NCI-H345 treated with DMSO at 0.1 percent for 48 hours (cell line): Measurements from ENCODE around the gene FUT1.
"Not testable (repeated sequence)": the region's sequence is repeated elsewhere in the genome, so short reads cannot be mapped to it uniquely, and the experiment has no call there.

ENCODE experiments used
- DNase-seq: peaks from one replicate; lab custom pipeline; 2025; ENCODE audit not compliant: unreplicated experiment; lab: John Stamatoyannopoulos, UW

The FUT1 gene

DNA sequence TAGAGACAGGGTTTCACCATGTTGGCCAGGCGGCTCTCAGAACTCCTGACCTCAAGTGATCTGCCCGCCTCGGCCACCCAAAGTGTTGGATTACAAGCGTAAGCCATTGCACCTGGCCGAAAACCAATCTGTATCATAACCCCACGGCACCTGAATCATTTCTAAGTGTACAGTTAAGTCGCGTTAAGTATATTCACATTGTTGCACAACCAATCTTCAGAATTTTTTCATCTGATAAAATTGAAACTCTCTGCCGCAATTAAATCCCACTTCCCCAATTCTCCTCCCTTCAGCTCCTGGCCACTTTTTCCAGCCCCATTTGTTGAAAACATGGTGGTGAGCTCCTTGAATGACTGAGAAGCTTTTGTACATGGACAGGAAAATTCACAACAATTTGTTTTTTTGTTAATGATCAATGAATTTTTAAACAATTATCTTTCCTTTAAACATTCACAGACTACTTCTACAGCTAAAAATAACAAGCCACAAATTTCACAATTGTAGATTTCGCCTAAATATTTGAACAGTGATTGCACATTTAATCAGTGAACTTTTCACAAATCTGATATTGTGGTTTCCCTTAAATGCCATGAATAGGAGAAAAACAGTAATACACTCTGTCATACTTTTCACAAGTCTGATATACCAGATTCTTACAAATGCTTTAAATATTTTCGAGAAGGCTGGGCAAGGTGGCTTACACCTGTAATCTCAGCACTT lies 16.7 kb upstream of the FUT1 start:
- no peak for DNase-seq

GRCh38 chr19:48768171-48768753 lies 15.8 kb upstream of the FUT1 start:
- DNase-seq = not testable (repeated sequence)

GRCh38 chr19:48765816-48766215 lies 13.4 kb upstream of the FUT1 start:
- DNase-seq = not testable (repeated sequence)

GRCh38 chr19:48760504-48761205 lies 8.2 kb upstream of the FUT1 start:
- no peak for DNase-seq

- DNase-seq = no peak
Observed at GRCh38 chr19:48757741-48758144, 5.3 kb upstream of the FUT1 start.

DNA sequence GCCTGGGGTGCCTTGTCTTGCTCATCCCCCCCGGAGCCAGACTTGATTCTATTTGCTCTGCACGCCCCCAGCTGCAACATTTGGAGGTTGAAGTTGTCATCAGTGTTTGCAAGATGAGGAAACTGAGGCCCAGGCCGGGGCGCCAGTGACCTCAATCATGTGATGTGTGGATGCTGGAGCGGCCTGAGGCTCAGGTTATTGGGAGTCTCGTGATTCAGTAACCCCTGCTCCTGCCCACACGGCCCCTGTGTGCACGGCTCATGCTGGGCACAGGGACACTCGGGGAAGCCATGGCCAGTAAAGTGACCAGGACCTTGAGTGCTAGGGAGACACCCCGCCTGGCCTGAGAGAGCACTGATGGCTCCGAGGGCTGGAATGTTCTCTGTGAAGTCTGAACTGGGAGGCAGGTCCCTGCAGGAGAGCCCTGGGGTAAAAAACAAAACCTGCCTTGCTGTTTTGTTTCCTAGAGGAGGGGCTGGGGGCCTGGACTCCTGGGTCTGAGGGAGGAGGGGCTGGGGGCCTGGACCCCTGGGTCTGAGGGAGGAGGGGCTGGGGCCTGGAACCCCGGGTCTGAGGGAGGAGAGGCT lies 4.7 kb upstream of the FUT1 start:
- DNase-seq = no peak

- DNase-seq = no peak
Observed at GRCh38 chr19:48756686-48757085, 4.2 kb upstream of the FUT1 start.

DNA sequence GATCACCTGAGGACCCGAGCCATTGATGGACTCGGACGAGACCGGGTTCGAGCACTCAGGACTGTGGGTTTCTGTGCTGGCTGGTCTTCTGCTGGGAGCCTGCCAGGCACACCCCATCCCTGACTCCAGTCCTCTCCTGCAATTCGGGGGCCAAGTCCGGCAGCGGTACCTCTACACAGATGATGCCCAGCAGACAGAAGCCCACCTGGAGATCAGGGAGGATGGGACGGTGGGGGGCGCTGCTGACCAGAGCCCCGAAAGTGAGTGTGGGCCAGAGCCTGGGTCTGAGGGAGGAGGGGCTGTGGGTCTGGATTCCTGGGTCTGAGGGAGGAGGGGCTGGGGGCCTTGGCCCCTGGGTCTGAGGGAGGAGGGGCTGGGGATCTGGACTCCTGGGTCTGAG lies 3.8 kb upstream of the FUT1 start:
- no peak for DNase-seq

DNA sequence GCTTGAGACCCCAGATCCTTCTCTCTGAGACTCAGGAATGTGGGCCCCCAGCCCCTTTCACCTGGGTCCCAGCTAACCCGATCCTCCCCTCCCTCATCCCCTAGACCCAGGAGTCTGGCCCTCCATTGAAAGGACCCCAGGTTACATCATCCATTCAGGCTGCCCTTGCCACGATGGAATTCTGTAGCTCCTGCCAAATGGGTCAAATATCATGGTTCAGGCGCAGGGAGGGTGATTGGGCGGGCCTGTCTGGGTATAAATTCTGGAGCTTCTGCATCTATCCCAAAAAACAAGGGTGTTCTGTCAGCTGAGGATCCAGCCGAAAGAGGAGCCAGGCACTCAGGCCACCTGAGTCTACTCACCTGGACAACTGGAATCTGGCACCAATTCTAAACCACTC lies 3.3 kb upstream of the FUT1 start:
- no peak for DNase-seq

DNA sequence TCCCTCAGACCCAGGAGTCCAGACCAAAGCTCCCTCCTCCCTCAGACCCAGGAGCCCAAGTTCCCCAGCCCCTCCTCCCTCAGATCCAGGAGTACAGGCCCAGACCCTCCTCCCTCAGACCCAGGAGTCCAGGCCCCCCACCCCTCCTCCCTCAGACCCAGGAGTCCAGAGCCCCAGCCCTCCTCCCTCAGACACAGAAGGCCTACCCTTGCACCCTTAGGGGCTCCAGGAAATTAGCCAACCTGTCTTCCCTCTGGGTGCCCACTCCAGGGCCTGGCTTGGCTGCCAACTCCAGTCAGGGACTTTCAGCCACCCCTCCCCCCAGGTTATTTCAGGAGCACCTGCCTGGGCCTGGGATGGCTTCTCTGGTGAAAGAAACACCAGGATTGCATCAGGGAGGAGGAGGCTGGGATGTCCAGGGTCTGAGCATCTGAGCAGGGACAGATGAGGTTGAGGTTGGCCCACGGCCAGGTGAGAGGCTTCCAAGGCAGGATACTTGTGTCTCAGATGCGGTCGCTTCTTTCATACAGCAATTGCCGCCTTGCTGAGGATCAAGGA lies 2.7 kb upstream of the FUT1 start, which contains the start of gene FGF21:
Gene FGF21 (plus strand): TSS at position 441 of the 558 bp plus-strand sequence. CDS start 713 bp downstream, outside the sequence.
- no peak for DNase-seq

DNA sequence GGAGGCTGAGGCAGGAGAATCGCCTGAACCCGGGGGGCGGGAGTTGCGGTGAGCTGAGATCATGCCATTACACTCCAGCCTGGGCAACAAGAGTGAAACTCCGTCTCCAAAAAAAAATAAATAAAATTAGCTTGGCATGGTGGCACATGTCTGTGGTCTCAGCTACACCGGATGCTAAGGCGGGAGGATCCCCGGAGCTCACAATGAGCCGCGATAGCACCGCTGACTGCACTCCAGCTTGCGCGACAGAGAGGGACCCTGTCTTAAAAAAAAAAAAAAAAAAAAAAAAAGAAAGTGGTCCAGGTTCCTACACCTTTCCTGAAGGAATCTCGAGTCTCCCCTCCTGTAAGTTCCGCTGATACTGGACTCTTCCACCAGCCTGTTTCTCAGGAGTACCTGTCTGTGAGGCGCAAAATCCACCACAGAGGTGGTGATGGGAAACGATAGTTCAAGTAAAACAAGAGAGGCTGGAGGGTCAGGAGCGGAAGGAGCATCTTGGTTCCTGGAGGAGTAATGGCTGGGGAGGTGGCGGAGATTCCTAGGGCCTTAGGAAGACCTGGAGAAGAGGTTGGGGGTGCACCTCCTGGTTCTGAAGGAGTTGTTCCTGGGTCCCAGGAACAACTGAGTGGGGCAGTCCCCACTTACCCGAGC lies 471 bp downstream of the FUT1 start:
- no peak for DNase-seq

GRCh38 chr19:48750771-48751504 lies 1.5 kb downstream of the FUT1 start:
- no peak for DNase-seq

GRCh38 chr19:48750351-48750750 lies 2.1 kb downstream of the FUT1 start:
- DNase-seq = no peak

DNA sequence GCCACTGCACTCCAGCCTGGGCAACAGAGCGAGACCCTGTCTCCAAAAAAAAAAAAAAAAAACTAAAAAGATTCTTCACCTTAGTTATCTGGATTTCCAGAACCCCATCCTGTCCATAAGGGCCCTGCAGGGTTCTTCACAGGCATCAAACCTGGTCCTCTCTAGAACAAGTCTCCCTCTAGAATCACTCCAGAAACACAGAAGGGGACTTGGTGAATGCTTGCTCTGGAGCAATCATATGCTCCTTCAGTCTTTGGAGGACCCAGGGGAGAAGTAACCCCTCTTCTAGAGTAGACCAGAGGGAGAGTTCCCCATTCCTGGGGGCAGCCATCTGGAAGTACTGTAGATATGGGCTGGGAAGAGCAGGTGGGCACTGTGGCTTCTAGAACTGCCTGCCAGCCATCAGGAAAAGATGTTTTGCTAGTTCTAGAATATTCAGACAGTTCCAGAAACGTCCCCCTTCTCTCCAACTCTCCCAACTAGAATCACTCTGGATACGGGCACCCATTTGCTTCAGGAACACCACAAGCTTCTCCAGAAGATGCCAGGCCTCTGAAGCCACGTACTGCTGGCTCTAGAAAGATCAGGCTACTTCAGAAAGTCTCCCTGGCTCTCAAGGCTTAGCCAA lies 2.8 kb downstream of the FUT1 start:
- DNase-seq = no peak

DNA sequence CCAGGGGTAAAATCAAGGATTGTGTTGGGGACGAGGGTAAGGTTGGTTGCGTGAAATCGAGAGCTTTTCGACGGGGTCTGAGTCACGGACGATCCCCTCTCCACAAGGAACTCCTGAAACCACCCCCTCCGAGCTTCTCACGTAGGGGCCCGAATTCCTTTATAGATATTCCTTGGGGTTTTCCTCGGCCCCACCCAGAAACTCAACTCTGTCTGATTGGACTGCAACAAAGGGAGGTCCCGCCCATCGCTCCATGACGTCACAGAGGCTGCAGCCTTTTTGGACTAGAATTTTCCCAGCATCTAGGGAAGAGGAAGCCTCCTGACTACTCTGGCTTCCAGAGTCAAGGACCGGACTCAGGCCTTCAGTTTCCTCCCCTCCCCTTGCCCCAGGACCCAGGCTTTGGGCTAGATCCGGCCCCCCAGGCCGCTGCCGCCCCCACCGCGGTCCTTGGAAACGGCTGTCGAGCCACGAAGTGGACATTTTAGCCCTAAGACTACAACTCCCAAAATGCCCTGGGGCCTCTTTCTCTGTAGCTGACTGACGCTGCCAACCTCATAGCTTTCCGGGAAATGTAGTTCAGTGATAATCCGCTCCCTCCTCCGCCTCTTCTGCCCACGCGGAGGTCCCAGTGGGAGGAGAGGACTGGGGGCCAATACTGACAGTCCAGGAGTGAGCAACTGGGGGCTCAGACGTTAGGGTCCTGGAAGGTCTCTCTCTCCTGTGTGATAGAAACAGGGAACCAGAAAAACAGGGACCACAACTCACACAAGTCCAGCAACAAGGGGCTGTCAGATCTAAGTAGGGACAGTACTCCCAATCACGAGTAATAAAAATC lies 5.5 kb downstream of the FUT1 start, which contains the start of gene IZUMO1:
Gene IZUMO1 (minus strand): TSS at position 172 of the 838 bp plus-strand sequence. CDS start 1,050 bp downstream, outside the sequence.
- no peak for DNase-seq

DNA sequence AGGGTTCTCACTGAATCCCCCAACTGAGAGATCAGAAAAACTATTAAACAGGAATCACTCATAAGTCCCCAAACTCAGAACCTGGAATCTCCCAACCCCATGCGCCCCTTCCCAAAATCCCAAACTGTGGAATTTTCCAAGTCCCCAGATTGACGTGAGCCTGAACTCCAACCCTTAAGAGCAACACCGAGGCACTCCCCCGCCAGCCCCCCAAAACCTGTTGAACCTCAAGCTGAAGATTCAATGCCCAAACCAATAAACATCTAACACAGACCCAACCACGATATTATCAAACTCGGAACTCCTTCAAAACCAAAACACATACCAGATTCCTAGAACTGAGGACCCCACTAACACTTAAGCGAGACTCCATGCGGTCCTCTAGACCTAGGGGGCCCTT lies 6.3 kb downstream of the FUT1 start:
- no peak for DNase-seq

- peak; percentile 14 for DNase-seq
Observed at GRCh38 chr19:48745208-48745995, 7.0 kb downstream of the FUT1 start.

DNA sequence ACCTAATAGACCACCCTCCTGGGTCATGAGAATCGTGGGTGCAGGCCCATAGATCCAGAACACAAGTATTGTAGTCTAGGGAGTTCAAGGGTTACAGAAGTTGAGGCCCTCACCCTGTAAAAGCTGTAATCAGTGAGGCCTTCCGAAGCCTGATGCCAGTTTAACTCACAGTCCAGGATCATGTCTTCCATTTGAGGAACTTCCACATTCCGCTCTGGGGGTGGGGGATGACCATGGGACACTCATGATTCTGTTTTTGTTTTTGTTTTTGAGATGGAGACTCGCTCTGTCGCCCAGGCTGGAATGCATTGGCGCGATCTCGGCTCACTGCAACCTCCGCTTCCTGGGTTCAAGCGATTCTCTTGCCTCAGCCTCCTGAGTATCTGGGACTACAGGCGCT lies 10.3 kb downstream of the FUT1 start:
- no peak for DNase-seq
